Endothelial cell of umbilical vein (primary cell): ENCODE results near the gene CAMTA1. TPM values are rescaled to one million over a fixed set of nuclear protein-coding genes. Genes with fewer than 3 reads are reported as not detected.

Experiments used
- BruUV-seq: library from RNA; stranded (reverse); fragments of 400-500 nt; replicated peaks from 2 replicates; lab custom pipeline; 2021; lab: Mats Ljungman, UMichigan
- CTCF ChIA-PET: fragments of 300-600, 350-600 bp; sonication (Branson Sonifier 250); formaldehyde crosslinking; loops from one replicate; lab custom pipeline; 2021; ENCODE audit warnings: antibody characterized with exemption, inconsistent platforms; lab: Charles Lee
- POLR2A ChIA-PET: fragments of 300-600, 350-600 bp; sonication (Branson Sonifier 250); formaldehyde crosslinking; loops from one replicate; lab custom pipeline; 2021; ENCODE audit warnings: antibody characterized with exemption, inconsistent platforms; lab: Charles Lee
- DNase-seq: peaks from one replicate; pipeline ENCODE4 v3.0.0-alpha.2; 2011; ENCODE audit warnings: low read depth, low spot score
- FAIRE-seq: peaks from 2 replicates; lab custom pipeline; 2011; peaks lifted over from hg19 to GRCh38; lab: Jason Lieb, UNC
- H2AFZ ChIP-seq: 2 replicates; pipeline ENCODE4 v1.6.0; 2012; ENCODE audit warnings: low read depth, low read length, control low read depth, inconsistent platforms
- H3K27ac ChIP-seq: 2 replicates; pipeline ENCODE4 v1.5.1; 2011; ENCODE audit warnings: low read depth, mild to moderate bottlenecking, control low read depth, low read length, moderate library complexity; ENCODE audit not compliant: insufficient read depth
- H3K27me3 ChIP-seq, 2 experiments: 2 replicates each; pipeline versions ENCODE4 v1.6.0 to v1.6.1; 2011; ENCODE audit warnings: low read length in 2 of 2, mixed read lengths in 1 of 2; ENCODE audit not compliant: control insufficient read depth in 2 of 2, insufficient read depth in 2 of 2
- H3K36me3 ChIP-seq, 2 experiments: 2 replicates in 1 of 2; 3 replicates in 1 of 2; pipeline ENCODE4 v1.5.1; 2011; ENCODE audit warnings: low read length in 2 of 2, mild to moderate bottlenecking in 1 of 2, moderate library complexity in 1 of 2; ENCODE audit not compliant: control insufficient read depth in 2 of 2, insufficient read depth in 2 of 2; ENCODE audit errors: extremely low read depth in 1 of 2
- H3K4me1 ChIP-seq: 3 replicates; pipeline ENCODE4 v1.5.1; 2011; ENCODE audit warnings: mild to moderate bottlenecking, low read length; ENCODE audit not compliant: control insufficient read depth, insufficient read depth; ENCODE audit errors: extremely low read depth
- H3K4me2 ChIP-seq: 2 replicates; pipeline ENCODE4 v1.6.1; 2011; ENCODE audit warnings: low read length, control low read depth, mixed read lengths; ENCODE audit not compliant: insufficient read depth
- H3K4me3 ChIP-seq, 3 experiments: fragments of 200-600 bp in 1 of 3; sonication (generic), shearing (Covaris generic) in 1 of 3; replicated peaks in 1 of 3; 2 replicates each; pipeline ENCODE4 v1.5.1; 2011 to 2016; ENCODE audit warnings: control low read depth in 3 of 3, low read length in 3 of 3, mild to moderate bottlenecking in 2 of 3, inconsistent platforms in 1 of 3, low read depth in 1 of 3, moderate library complexity in 1 of 3; ENCODE audit not compliant: insufficient read depth in 1 of 3
- H3K79me2 ChIP-seq: 2 replicates; pipeline ENCODE4 v1.6.0; 2012; ENCODE audit warnings: low read length, inconsistent platforms; ENCODE audit not compliant: control insufficient read depth, insufficient read depth
- H3K9ac ChIP-seq: replicated peaks from 2 replicates; pipeline ENCODE3; 2011; ENCODE audit warnings: low read length, control low read depth; ENCODE audit not compliant: insufficient read depth; ENCODE audit errors: extremely low read depth
- H3K9me1 ChIP-seq: replicated peaks from 3 replicates; pipeline ENCODE4 v1.6.0; 2011; ENCODE audit warnings: mild to moderate bottlenecking, low read length; ENCODE audit not compliant: control insufficient read depth, insufficient read depth; ENCODE audit errors: extremely low read depth
- H3K9me3 ChIP-seq: replicated peaks from 2 replicates; pipeline ENCODE4 v1.5.1; 2012; ENCODE audit warnings: low read length, inconsistent platforms; ENCODE audit not compliant: control insufficient read depth, insufficient read depth
- H4K20me1 ChIP-seq: replicated peaks from 2 replicates; pipeline ENCODE3; 2011; ENCODE audit warnings: mild to moderate bottlenecking, low read length; ENCODE audit not compliant: control insufficient read depth, insufficient read depth; ENCODE audit errors: extremely low read depth
- CTCF ChIP-seq, 2 donors: IDR thresholded peaks; 1 replicate in 1 of 2; 2 replicates in 1 of 2; pipeline ENCODE4 v1.5.1; 2011; ENCODE audit warnings: low read length in 2 of 2, mild to moderate bottlenecking in 2 of 2, moderate library complexity in 2 of 2, control low read depth in 1 of 2, inconsistent platforms in 1 of 2, low read depth in 1 of 2; ENCODE audit not compliant: insufficient read depth in 1 of 2; ENCODE audit errors: extremely low read depth in 1 of 2
- EZH2 ChIP-seq: IDR thresholded peaks from 2 replicates; pipeline ENCODE4 v1.6.1; 2012; ENCODE audit warnings: borderline replicate concordance, low read depth, mild to moderate bottlenecking, moderate library complexity, low read length, inconsistent platforms; ENCODE audit not compliant: severe bottlenecking
- FOS ChIP-seq: IDR thresholded peaks from 2 replicates; pipeline ENCODE4 v1.6.1; 2011; ENCODE audit warnings: mild to moderate bottlenecking, low read length, moderate library complexity, borderline replicate concordance; ENCODE audit not compliant: insufficient read depth
- GATA2 ChIP-seq: IDR thresholded peaks from 2 replicates; pipeline ENCODE4 v1.7.0; 2011; ENCODE audit warnings: low read depth, mild to moderate bottlenecking, moderate library complexity, mixed read lengths, low read length; ENCODE audit not compliant: insufficient read length, insufficient read depth
- MAX ChIP-seq: IDR thresholded peaks from 2 replicates; pipeline ENCODE4 v1.6.1; 2011; ENCODE audit not compliant: insufficient read depth, insufficient read length
- POLR2A ChIP-seq: IDR thresholded peaks from 2 replicates; pipeline ENCODE4 v1.6.1; 2012; ENCODE audit warnings: low read depth, mild to moderate bottlenecking, control low read depth, low read length
- POLR2AphosphoS5 ChIP-seq: IDR thresholded peaks from 2 replicates; pipeline ENCODE4 v1.6.1; 2012; ENCODE audit warnings: low read depth, mild to moderate bottlenecking, control low read depth, low read length, moderate library complexity; ENCODE audit not compliant: insufficient read depth
- dilution Hi-C: fragments of 300-500 bp; cut with MboI; formaldehyde crosslinking; loops from one replicate; pipeline ENCODE4 v1.15.0; 2019; ENCODE audit warnings: low sequenced_read_pairs; ENCODE audit not compliant: extremely low pct_ligation_motif_present
- intact Hi-C: fragments of 100-400 bp; cut with micrococcal nuclease; formaldehyde crosslinking; loops from one replicate; pipeline ENCODE4 v1.10.0; 2022
- polyA plus RNA-seq, 4 experiments: library from polyadenylated mRNA; depleted of rRNA in 3 of 4; stranded (reverse) in 3 of 4; unstranded in 1 of 4; fragments of >200 nt; gene quantifications; 2 replicates each; pipeline versions ENCODE4 v1.2.1 to v1.2.3, GENCODE V29; 2011 to 2012; ENCODE audit warnings: missing spikeins in 1 of 4
- total RNA-seq: library from RNA; stranded (reverse); gene quantifications from 2 replicates; pipeline ENCODE4 v1.2.3, GENCODE V29; 2021

Gene CAMTA1
- total and polyA plus RNA-seq, 2 donors (not counting 3 experiments of a cell fraction or from before 2014, with no cell fraction given): 50.8 to 92.7 TPM

GRCh38 chr1:7534061-7534825 lies 749.0 kb downstream of the CAMTA1 start:
- no peak overlapping the region for H3K27ac ChIP-seq
- H3K79me2 ChIP-seq: no peaks in the 10 kb centered on the region
- H4K20me1 ChIP-seq: no peaks in the 10 kb centered on the region
- no peak overlapping the region for H2AFZ ChIP-seq
- dilution Hi-C loops (no loop called here), intact Hi-C loops (no loop called here)
- H3K36me3 ChIP-seq: no peaks in the 10 kb centered on the region
- no peak overlapping the region for H3K9ac ChIP-seq
- H3K9me3 ChIP-seq: no peaks in the 10 kb centered on the region
- no peaks in the 10 kb centered on the region for H3K4me1 ChIP-seq
- CTCF ChIA-PET: interaction anchor here (1.1 kb wide), 1 partner anchor 113 kb away, joined by 3 read pairs; no protein-coding TSS in a partner anchor
- H3K9me1 ChIP-seq: no peaks in the 10 kb centered on the region
- BruUV-seq: no TSS peak
- DNase-seq: peak; percentile 32
- no peak overlapping the region for H3K4me2 ChIP-seq
- no peak for FAIRE-seq
- no peak for TF ChIP-seq EZH2
- TF ChIP-seq POLR2AphosphoS5: no peak
- POLR2A ChIA-PET: no interaction called here
- no peak overlapping the region for H3K4me3 ChIP-seq
- no peaks in the 10 kb centered on the region for H3K27me3 ChIP-seq

GRCh38 chr1:7535016-7535415 lies 749.8 kb downstream of the CAMTA1 start:
- dilution Hi-C loops: no loop called here
- Histone ChIP-seq H3K4me3 (no peak overlapping the region), H2AFZ (no peak overlapping the region), H3K27ac (no peak overlapping the region), H3K36me3 (no peaks in the 10 kb centered on the region), H3K9me3 (no peaks in the 10 kb centered on the region), H4K20me1 (no peaks in the 10 kb centered on the region), H3K9me1 (no peaks in the 10 kb centered on the region), H3K4me1 (no peaks in the 10 kb centered on the region), H3K27me3 (no peaks in the 10 kb centered on the region), H3K9ac (no peak overlapping the region), H3K79me2 (no peaks in the 10 kb centered on the region), H3K4me2 (no peak overlapping the region)
- intact Hi-C loops: loop anchor here (5.0 kb wide), 1 partner anchor 158 kb away; no protein-coding TSS in a partner anchor
- no peak for FAIRE-seq
- TF ChIP-seq FOS (no peak), GATA2 (no peak), POLR2AphosphoS5 (no peak), POLR2A (no peak), MAX (no peak), EZH2 (no peak), CTCF (IDR thresholded peaks at IDR 0.05; ENCODE audit: extremely low read depth in 1 of 2, insufficient read depth in 1 of 2, low read depth in 1 of 2, low read length in 2 of 2) (no peak)
- ChIA-PET CTCF (interaction anchor here (1.1 kb wide), 1 partner anchor 112 kb away, joined by 3 read pairs; no protein-coding TSS in a partner anchor), POLR2A (no interaction called here)
- BruUV-seq: no TSS peak
- DNase-seq: no peak
